SK-N-MC (cell line): Measurements from ENCODE around the gene ZNF658.
"Not testable (repeated sequence)": the region's sequence is repeated elsewhere in the genome, so short reads cannot be mapped to it uniquely, and the experiment has no call there.

Source experiments
- EZH2 ChIP-seq: fragments of 200-600 bp; sonication (generic); IDR thresholded peaks from one replicate; pipeline ENCODE4 v1.6.1; 2017; ENCODE audit warnings: antibody characterized with exemption
- POLR2AphosphoS5 ChIP-seq: IDR thresholded peaks from 2 replicates; pipeline ENCODE4 v1.6.1; 2012; ENCODE audit warnings: mild to moderate bottlenecking, low read depth, low read length, borderline replicate concordance

- not testable (repeated sequence) for TF ChIP-seq POLR2AphosphoS5, EZH2
Measured at GRCh38 chr9:66920072-66920471, 19.5 kb downstream of the ZNF658 start.
